GM12878 (cell line): ENCODE results near the gene BCL11A. TPM values are rescaled to one million over a fixed set of nuclear protein-coding genes. Genes with fewer than 3 reads are reported as not detected.

ENCODE experiments used
- ATAC-seq: fragments of 200-7000 bp; cut with Tn5 transposase; 3 replicates; pipeline ENCODE4 v1.9.1; 2020; ENCODE audit warnings: mild to moderate bottlenecking, moderate library complexity
- BruUV-seq: library from RNA; stranded (reverse); fragments of 400-500 nt; replicated peaks from 2 replicates; lab custom pipeline; 2021; lab: Mats Ljungman, UMichigan
- CTCF ChIA-PET: fragments of 300-600 bp; sonication (Branson Sonifier 250); formaldehyde crosslinking; extraction: SDS; loops from one replicate; lab custom pipeline; 2021; ENCODE audit warnings: inconsistent platforms; lab: Yijun Ruan, JAX
- POLR2A ChIA-PET: fragments of 350-600 bp; formaldehyde crosslinking; extraction: SDS; loops from one replicate; lab custom pipeline; 2021; ENCODE audit warnings: inconsistent platforms; lab: Charles Lee
- RAD21 ChIA-PET: fragments of 300-600 bp; sonication (Branson Sonifier 250); formaldehyde crosslinking; loops from one replicate; lab custom pipeline; 2023; ENCODE audit warnings: antibody characterized with exemption; ENCODE audit not compliant: unreplicated experiment; lab: Charles Lee
- SMC1A ChIA-PET: fragments of 300-600 bp; sonication (Branson Sonifier 250); formaldehyde crosslinking; loops from one replicate; lab custom pipeline; 2023; ENCODE audit not compliant: unreplicated experiment, uncharacterized antibody; lab: Charles Lee
- DNase-seq: peaks from one replicate; pipeline ENCODE4 v3.0.0-alpha.2; 2011; ENCODE audit warnings: low read depth, low spot score
- FAIRE-seq: peaks from 3 replicates; lab custom pipeline; 2011; peaks lifted over from hg19 to GRCh38; lab: Jason Lieb, UNC
- H2AFZ ChIP-seq: 2 replicates; pipeline ENCODE4 v1.6.0; 2011; ENCODE audit warnings: low read depth, low read length, control low read depth; ENCODE audit not compliant: control insufficient read depth
- H3K27ac ChIP-seq: 2 replicates; pipeline ENCODE4 v1.5.1; 2011; ENCODE audit warnings: control low read depth; ENCODE audit not compliant: control insufficient read depth, insufficient read depth
- H3K27me3 ChIP-seq, 2 experiments: replicated peaks in 1 of 2; 2 replicates each; pipeline versions ENCODE4 v1.6.0 to v1.6.1; 2011; ENCODE audit warnings: low read length in 1 of 2; ENCODE audit not compliant: control insufficient read depth in 2 of 2, insufficient read depth in 2 of 2
- H3K36me3 ChIP-seq, 2 experiments: 2 replicates each; pipeline ENCODE4 v1.5.1; 2011; ENCODE audit warnings: low read length in 1 of 2; ENCODE audit not compliant: control insufficient read depth in 2 of 2, insufficient read depth in 2 of 2
- H3K4me1 ChIP-seq: 2 replicates; pipeline ENCODE4 v1.6.1; 2011; ENCODE audit warnings: mild to moderate bottlenecking, low read length, moderate library complexity, mixed read lengths; ENCODE audit not compliant: control insufficient read depth, insufficient read depth
- H3K4me2 ChIP-seq: 2 replicates; pipeline ENCODE4 v1.6.0; 2011; ENCODE audit warnings: control low read depth; ENCODE audit not compliant: control insufficient read depth, insufficient read depth
- H3K4me3 ChIP-seq: fragments of 200-600 bp; sonication (generic); 2 replicates; pipeline ENCODE4 v1.5.1; 2016
- H3K79me2 ChIP-seq: 2 replicates; pipeline ENCODE4 v1.6.0; 2011; ENCODE audit warnings: low read length; ENCODE audit not compliant: control insufficient read depth, insufficient read depth
- H3K9ac ChIP-seq: 2 replicates; pipeline ENCODE4 v1.8.0; 2011; ENCODE audit warnings: low read length, control low read depth, mixed read lengths; ENCODE audit not compliant: control insufficient read depth, insufficient read depth
- H3K9me3 ChIP-seq: replicated peaks from 3 replicates; pipeline ENCODE4 v1.5.1; 2011; ENCODE audit warnings: mild to moderate bottlenecking, low read length; ENCODE audit not compliant: control insufficient read depth, insufficient read depth
- H4K20me1 ChIP-seq: 2 replicates; pipeline ENCODE4 v1.6.0; 2011; ENCODE audit not compliant: control insufficient read depth, insufficient read depth
- CREB1 ChIP-seq: IDR thresholded peaks from 2 replicates; pipeline ENCODE4 v1.6.1; 2012; ENCODE audit warnings: low read depth, mild to moderate bottlenecking, inconsistent platforms
- FOXK2 ChIP-seq: fragments of 450-650 bp; IDR thresholded peaks from 2 replicates; pipeline ENCODE4 v1.6.1; 2017; ENCODE audit warnings: mild to moderate bottlenecking, moderate library complexity
- HSF1 ChIP-seq: fragments of 150-350 bp; IDR thresholded peaks from 2 replicates; pipeline ENCODE4 v1.6.1; 2014; ENCODE audit warnings: mild to moderate bottlenecking, low read depth, low read length
- SIX5 ChIP-seq: IDR thresholded peaks from 2 replicates; pipeline ENCODE4 v1.6.1; 2011; ENCODE audit warnings: mild to moderate bottlenecking, low read depth, low read length, moderate library complexity; ENCODE audit not compliant: severe bottlenecking
- YY1 ChIP-seq: IDR thresholded peaks from 2 replicates; pipeline ENCODE4 v1.6.1; 2011; ENCODE audit warnings: low read depth, mild to moderate bottlenecking, low read length
- WGBS: methylation state at CpG from one replicate; pipeline ENCODE4 v1.1.6; 2016; ENCODE audit warnings: low lambda C conversion rate; ENCODE audit not compliant: insufficient replicate concordance, insufficient coverage; ENCODE audit errors: missing lambda C conversion rate; 5-methylcytosine and 5-hydroxymethylcytosine counted together
- in situ Hi-C: fragments of 300-500 bp; cut with MboI; formaldehyde crosslinking; loops from 9 replicates; pipeline ENCODE4 v1.14.3; 2018; ENCODE audit warnings: mixed read lengths
- intact Hi-C: fragments of 100-400 bp; cut with micrococcal nuclease; formaldehyde crosslinking; loops from one replicate; pipeline ENCODE4 v1.14.2; 2022; ENCODE audit not compliant: unreplicated experiment
- polyA plus RNA-seq, 11 experiments: library from polyadenylated mRNA; depleted of rRNA in 4 of 11; unstranded in 6 of 11; stranded (reverse) in 5 of 11; fragments of >200 nt; fragmentation: Nextera tagmentation in 4 of 11; fragmentation: Illumina TruSeq in 1 of 11; extraction: Ambion mirVana in 4 of 11; extraction: Trizol in 1 of 11; gene quantifications; 1 replicate in 1 of 11; 2 replicates in 10 of 11; pipeline versions ENCODE4 v1.2.1 to v1.2.3, GENCODE V29; 2011 to 2016; ENCODE audit warnings: inconsistent platforms in 2 of 11, missing spikeins in 2 of 11, low read depth in 1 of 11
- total RNA-seq, 4 experiments: library from RNA; depleted of rRNA in 3 of 4; stranded (reverse); fragments of >200 nt in 3 of 4; fragmentation: Illumina TruSeq in 1 of 4; extraction: Trizol in 1 of 4; gene quantifications; 2 replicates each; pipeline versions ENCODE4 v1.2.1 to v1.2.3, GENCODE V29; 2013 to 2021
- TF ChIP-seq, protein P1 (sequence below): fragments of 150-350 bp; IDR thresholded peaks from 2 replicates; pipeline ENCODE4 v1.6.1; 2016; ENCODE audit warnings: low read depth, low read length

Gene BCL11A
- total and polyA plus RNA-seq, 10 of the 15 experiments (the other 5 are each of a cell fraction or from before 2014, with no cell fraction given) = 7.5 to 26.6 (median 11.1) TPM; not detected in 1

DNA sequence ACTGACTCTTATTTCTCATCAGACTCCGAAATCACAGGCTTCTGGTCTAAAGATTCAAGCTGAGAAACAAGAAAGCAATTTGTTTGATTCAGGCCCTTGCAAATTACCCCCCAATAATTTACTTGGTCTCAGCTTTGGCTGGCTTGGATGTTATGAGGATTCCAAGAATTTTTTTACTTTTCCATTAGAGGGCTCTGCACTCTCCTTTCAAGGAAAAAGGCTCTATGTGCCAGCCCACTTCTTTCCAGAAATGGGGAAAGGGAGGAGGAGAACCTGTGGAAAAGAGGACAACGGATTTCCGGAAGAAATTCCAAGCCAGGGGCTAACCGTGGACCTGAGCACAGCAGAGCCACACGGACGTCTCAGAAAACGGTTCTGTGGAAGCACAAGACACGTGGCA lies 44.4 kb downstream of the BCL11A start (continued):
- no peak for TF ChIP-seq CREB1

DNA sequence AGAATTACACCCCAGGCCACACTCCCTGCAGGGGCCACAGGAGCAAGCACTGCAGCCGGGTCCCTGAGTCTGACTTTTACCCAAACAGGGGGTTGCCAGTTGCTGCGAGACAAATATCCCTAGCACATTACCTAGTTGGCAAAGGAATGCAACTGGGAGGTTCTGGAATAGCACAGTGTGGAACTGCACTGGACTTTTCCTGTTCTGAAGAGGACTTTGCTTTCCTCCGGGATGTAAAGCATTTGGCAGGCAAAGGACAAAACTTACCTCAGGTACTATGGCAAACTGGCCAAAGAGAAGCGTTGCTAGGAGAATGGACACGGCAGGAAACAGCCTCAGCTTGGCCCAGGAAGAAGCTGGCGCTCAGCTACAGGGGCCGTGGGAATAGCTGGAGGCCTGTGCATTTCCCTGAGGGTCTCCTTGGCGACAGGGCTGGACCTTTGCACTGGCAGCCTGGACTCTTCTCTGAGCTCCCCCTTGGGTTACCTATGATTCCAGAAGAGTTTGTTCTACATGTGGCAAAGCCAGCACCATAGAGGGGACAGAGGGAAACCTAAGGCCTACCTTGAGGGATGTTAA lies 45.0 kb downstream of the BCL11A start:
- Histone ChIP-seq H4K20me1 (no peaks in the 10 kb centered on the region), H3K27ac (no peak overlapping the region), H3K4me3 (no peak overlapping the region), H2AFZ (no peak overlapping the region), H3K4me1 (peaks cover 42% of the 10 kb centered on the region), H3K27me3 (no peaks in the 10 kb centered on the region), H3K9ac (no peak overlapping the region), H3K9me3 (no peaks in the 10 kb centered on the region), H3K4me2 (no peak overlapping the region), H3K79me2 (peaks cover 73% of the 10 kb centered on the region), H3K36me3 (peaks cover 0 to 11% of the 10 kb centered on the region in 2 experiments; a peak in 2 of 4 replicates)
- intact Hi-C loops (no loop called here), in situ Hi-C loops (no loop called here)
- TF ChIP-seq FOXK2 (no peak), YY1 (no peak), HSF1 (no peak), SIX5 (no peak)
- TF ChIP-seq, protein P1, sequence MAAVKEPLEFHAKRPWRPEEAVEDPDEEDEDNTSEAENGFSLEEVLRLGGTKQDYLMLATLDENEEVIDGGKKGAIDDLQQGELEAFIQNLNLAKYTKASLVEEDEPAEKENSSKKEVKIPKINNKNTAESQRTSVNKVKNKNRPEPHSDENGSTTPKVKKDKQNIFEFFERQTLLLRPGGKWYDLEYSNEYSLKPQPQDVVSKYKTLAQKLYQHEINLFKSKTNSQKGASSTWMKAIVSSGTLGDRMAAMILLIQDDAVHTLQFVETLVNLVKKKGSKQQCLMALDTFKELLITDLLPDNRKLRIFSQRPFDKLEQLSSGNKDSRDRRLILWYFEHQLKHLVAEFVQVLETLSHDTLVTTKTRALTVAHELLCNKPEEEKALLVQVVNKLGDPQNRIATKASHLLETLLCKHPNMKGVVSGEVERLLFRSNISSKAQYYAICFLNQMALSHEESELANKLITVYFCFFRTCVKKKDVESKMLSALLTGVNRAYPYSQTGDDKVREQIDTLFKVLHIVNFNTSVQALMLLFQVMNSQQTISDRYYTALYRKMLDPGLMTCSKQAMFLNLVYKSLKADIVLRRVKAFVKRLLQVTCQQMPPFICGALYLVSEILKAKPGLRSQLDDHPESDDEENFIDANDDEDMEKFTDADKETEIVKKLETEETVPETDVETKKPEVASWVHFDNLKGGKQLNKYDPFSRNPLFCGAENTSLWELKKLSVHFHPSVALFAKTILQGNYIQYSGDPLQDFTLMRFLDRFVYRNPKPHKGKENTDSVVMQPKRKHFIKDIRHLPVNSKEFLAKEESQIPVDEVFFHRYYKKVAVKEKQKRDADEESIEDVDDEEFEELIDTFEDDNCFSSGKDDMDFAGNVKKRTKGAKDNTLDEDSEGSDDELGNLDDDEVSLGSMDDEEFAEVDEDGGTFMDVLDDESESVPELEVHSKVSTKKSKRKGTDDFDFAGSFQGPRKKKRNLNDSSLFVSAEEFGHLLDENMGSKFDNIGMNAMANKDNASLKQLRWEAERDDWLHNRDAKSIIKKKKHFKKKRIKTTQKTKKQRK = no peak
- ATAC-seq (no peak), FAIRE-seq (no peak), DNase-seq (no peak)
- ChIA-PET CTCF (interaction anchor here (0.7 to 1.0 kb wide), 2 partner anchors 15 to 1476 kb away, joined by 3 read pairs; no protein-coding TSS in a partner anchor), RAD21 (interaction anchor here (0.6 kb wide), 2 partner anchors 51 to 194 kb away, joined by 3 read pairs; no protein-coding TSS in a partner anchor), SMC1A (interaction anchor here (0.9 to 1.1 kb wide), 5 partner anchors 9 to 142 kb away, joined by 3 read pairs; no protein-coding TSS in a partner anchor), POLR2A (no interaction called here)
- no TSS peak for BruUV-seq
- 65% methylated on average over 8 of the region's 8 CpGs for WGBS
